ENCODE results near the gene ANO2. TPM values are rescaled to one million over a fixed set of nuclear protein-coding genes. Genes with fewer than 3 reads are reported as not detected.

Gene ANO2
- total RNA-seq, 1 donor from 2014 or later: 20.1 TPM

DNA sequence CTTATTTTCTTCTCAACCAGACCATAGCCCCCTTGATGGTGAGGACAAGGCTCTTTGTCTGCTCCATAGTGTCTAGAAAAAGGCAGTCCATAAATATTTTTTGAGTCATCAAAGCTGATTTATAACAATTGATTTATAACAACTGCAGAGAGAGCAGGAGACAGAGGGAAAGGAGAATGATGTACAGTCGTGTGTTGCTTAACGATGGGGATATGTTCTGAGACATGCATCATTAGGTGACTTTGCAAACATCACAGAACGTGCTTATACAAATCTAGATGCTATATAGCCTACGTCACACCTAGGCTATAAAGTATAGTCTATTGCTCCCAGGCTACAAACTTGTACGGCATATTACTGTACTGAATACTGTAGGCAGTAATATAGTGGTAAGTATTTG lies 369.8 kb downstream of the ANO2 start:
- no peaks in the 10 kb centered on the region for H3K36me3 ChIP-seq
- no peak for DNase-seq (ENCODE audit: low spot score in 2 of 2)
- intact Hi-C loops (cut with DNase I): no loop called here
- no peak overlapping the region for H3K27ac ChIP-seq
- no peaks in the 10 kb centered on the region for H3K9me3 ChIP-seq
- TF ChIP-seq, protein P1, sequence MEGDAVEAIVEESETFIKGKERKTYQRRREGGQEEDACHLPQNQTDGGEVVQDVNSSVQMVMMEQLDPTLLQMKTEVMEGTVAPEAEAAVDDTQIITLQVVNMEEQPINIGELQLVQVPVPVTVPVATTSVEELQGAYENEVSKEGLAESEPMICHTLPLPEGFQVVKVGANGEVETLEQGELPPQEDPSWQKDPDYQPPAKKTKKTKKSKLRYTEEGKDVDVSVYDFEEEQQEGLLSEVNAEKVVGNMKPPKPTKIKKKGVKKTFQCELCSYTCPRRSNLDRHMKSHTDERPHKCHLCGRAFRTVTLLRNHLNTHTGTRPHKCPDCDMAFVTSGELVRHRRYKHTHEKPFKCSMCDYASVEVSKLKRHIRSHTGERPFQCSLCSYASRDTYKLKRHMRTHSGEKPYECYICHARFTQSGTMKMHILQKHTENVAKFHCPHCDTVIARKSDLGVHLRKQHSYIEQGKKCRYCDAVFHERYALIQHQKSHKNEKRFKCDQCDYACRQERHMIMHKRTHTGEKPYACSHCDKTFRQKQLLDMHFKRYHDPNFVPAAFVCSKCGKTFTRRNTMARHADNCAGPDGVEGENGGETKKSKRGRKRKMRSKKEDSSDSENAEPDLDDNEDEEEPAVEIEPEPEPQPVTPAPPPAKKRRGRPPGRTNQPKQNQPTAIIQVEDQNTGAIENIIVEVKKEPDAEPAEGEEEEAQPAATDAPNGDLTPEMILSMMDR (IDR thresholded peaks at IDR 0.05): no peak
- H3K4me1 ChIP-seq: no peaks in the 10 kb centered on the region
- no peaks in the 10 kb centered on the region for H3K27me3 ChIP-seq
- H3K4me3 ChIP-seq: no peak overlapping the region

DNA sequence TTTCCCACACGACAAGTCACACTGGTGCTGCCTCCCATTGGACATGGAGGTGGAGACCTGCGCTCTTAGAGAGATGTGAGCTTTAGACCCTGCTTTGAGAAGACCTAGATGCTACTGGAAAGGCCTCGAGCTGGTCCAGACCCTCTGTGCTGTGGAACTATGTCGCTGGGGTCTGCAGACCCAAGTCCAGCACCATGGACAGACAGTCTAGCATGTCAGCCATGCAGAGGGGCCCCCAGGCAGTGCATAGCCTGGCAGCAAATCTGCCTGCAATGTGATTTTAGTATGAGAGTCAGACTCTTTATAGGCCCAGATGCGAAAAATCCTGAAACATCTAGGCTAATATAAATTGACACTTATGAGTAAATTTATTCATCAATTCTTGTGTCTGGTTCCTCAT lies 371.7 kb downstream of the ANO2 start:
- intact Hi-C loops (cut with DNase I): no loop called here
- no peaks in the 10 kb centered on the region for H3K27me3 ChIP-seq
- H3K4me1 ChIP-seq: no peaks in the 10 kb centered on the region
- H3K36me3 ChIP-seq: no peaks in the 10 kb centered on the region
- H3K27ac ChIP-seq: no peak overlapping the region
- TF ChIP-seq, protein P1 (IDR thresholded peaks at IDR 0.05): no peak
- DNase-seq (ENCODE audit: low spot score in 2 of 2): no peak
- no peaks in the 10 kb centered on the region for H3K9me3 ChIP-seq
- no peak overlapping the region for H3K4me3 ChIP-seq

DNA sequence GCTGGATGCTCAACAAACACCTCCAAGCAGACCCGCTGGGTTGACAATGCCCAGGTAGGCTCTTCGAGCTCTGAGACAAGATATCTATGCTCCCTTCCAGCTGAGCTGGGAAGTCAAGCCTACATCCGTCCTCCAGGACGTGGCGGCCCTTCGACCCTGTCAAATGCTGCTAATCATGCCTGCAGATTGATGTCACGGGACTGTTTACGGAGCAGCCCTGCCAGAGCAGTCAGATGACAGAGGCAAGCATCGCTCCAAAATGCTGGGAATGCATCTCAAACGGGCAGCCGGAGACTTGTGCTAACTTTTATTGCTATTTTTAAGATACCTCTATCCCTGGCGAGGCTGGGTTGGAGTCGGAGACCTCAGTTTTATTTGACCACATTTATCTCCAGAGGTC lies 373.9 kb downstream of the ANO2 start:
- H3K4me3 ChIP-seq: no peak overlapping the region
- H3K4me1 ChIP-seq: no peaks in the 10 kb centered on the region
- no peaks in the 10 kb centered on the region for H3K36me3 ChIP-seq
- DNase-seq (ENCODE audit: low spot score in 2 of 2): no peak
- intact Hi-C loops (cut with DNase I): no loop called here
- H3K9me3 ChIP-seq: no peaks in the 10 kb centered on the region
- TF ChIP-seq, protein P1 (IDR thresholded peaks at IDR 0.05): no peak
- no peaks in the 10 kb centered on the region for H3K27me3 ChIP-seq
- H3K27ac ChIP-seq: no peak overlapping the region

DNA sequence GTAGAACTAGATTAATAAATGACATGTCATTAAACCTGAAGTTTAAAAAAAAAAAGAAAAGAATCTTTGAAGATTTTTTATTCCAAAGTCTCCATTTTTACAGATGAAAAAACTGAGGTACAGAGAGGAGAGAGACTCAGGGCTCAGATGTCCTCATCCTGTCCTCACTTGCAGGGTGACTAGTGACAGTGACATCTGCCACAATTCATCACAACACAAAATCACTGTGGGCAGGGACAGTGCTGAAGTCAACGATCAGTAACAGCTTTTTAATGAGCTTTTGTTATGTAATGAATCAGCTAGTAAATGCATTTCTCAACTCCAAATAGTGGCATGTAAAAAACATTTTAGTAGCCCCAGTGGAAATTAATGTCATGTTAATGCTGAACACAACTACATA lies 374.6 kb downstream of the ANO2 start:
- H3K4me3 ChIP-seq: no peak overlapping the region
- H3K27me3 ChIP-seq: no peaks in the 10 kb centered on the region
- TF ChIP-seq, protein P1 (IDR thresholded peaks at IDR 0.05): no peak
- H3K36me3 ChIP-seq: no peaks in the 10 kb centered on the region
- no peaks in the 10 kb centered on the region for H3K9me3 ChIP-seq
- intact Hi-C loops (cut with DNase I): no loop called here
- H3K27ac ChIP-seq: no peak overlapping the region
- no peaks in the 10 kb centered on the region for H3K4me1 ChIP-seq
- no peak for DNase-seq (ENCODE audit: low spot score in 2 of 2)

DNA sequence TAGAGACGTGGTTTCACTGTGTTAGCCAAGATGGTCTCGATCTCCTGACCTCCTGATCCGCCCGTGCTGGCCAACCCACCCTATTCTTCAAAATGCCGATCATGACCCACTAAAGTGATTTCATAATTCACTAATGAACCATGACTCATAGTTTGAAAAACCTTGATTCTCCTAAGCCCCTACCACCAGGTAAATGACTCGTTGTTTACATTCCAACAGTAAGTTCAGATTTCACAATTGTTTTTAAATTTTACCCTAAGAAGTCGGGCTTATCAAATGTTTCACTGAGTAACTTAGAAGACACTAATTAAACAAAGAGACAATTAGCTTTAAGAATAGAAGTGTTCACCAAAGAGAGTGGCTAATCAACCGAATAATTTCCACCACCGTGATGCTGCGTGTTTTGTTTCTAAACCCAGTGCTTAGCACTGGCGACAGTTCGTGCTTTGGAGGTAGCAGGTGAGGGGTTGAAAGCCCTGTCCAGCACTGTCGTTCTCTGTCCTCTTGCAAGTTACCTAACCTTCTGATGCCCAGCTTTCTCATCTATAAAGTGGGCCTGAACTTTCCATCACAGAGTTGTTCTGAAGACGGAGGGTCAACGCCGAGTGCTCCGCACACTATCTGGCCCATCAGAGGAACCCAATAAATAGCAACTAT lies 376.6 kb downstream of the ANO2 start:
- intact Hi-C loops (cut with DNase I): no loop called here
- H3K27me3 ChIP-seq: no peaks in the 10 kb centered on the region
- no peaks in the 10 kb centered on the region for H3K36me3 ChIP-seq
- no peaks in the 10 kb centered on the region for H3K4me1 ChIP-seq
- TF ChIP-seq, protein P1 (IDR thresholded peaks at IDR 0.05): no peak
- H3K27ac ChIP-seq: no peak overlapping the region
- no peak for DNase-seq (ENCODE audit: low spot score in 2 of 2)
- no peaks in the 10 kb centered on the region for H3K9me3 ChIP-seq
- H3K4me3 ChIP-seq: no peak overlapping the region

All from ascending aorta (tissue), 2 donors.